Neural cell (in vitro differentiated cells): ENCODE results near the gene VWA3B.

Source experiments
- CTCF ChIP-seq: fragments of 450-650 bp; IDR thresholded peaks from 2 replicates; pipeline ENCODE4 v1.5.1; 2014; ENCODE audit warnings: antibody characterized with exemption, mild to moderate bottlenecking, moderate library complexity; ENCODE audit not compliant: poor library complexity, severe bottlenecking
- EP300 ChIP-seq: fragments of 450-650 bp; conservative IDR thresholded peaks from 2 replicates; pipeline ENCODE4 v1.6.1; 2014; ENCODE audit warnings: antibody characterized with exemption, mild to moderate bottlenecking, moderate library complexity; ENCODE audit not compliant: poor library complexity, severe bottlenecking
- POLR2AphosphoS5 ChIP-seq: IDR thresholded peaks from 2 replicates; pipeline ENCODE4 v1.6.1; 2012
- RAD21 ChIP-seq: fragments of 450-650 bp; conservative IDR thresholded peaks from 2 replicates; pipeline ENCODE4 v1.6.1; 2014; ENCODE audit warnings: antibody characterized with exemption, mild to moderate bottlenecking, moderate library complexity
- REST ChIP-seq: IDR thresholded peaks from 2 replicates; pipeline ENCODE4 v1.6.1; 2012; ENCODE audit warnings: borderline replicate concordance
- SMC3 ChIP-seq: fragments of 450-650 bp; conservative IDR thresholded peaks from 2 replicates; pipeline ENCODE4 v1.6.1; 2014; ENCODE audit warnings: antibody characterized with exemption, mild to moderate bottlenecking, moderate library complexity; ENCODE audit not compliant: poor library complexity
- TAF1 ChIP-seq: IDR thresholded peaks from 2 replicates; pipeline ENCODE4 v1.6.1; 2012; ENCODE audit warnings: low read depth

- TF ChIP-seq CTCF (no peak), SMC3 (no peak), POLR2AphosphoS5 (no peak), REST (no peak), EP300 (no peak), RAD21 (no peak), TAF1 (no peak)
Measured at GRCh38 chr2:98308532-98308931, 221.6 kb downstream of the VWA3B start.
